ENCODE results near the gene TRABD.
"Not testable (repeated sequence)": the region's sequence is repeated elsewhere in the genome, so short reads cannot be mapped to it uniquely, and the experiment has no call there.

Gene TRABD

GRCh38 chr22:50146439-50147238 lies 39.1 kb upstream of the TRABD start:
- no peaks in the 10 kb centered on the region for H3K79me2 ChIP-seq (ENCODE audit: insufficient read depth, low read length)
- no peak overlapping the region for H3K4me3 ChIP-seq (ENCODE audit: low read length, poor library complexity, severe bottlenecking)
- H3K27me3 ChIP-seq (ENCODE audit: insufficient read depth, low read length, poor library complexity, severe bottlenecking) = no peaks in the 10 kb centered on the region
- H3F3A ChIP-seq (ENCODE audit: low read depth) = no peaks in the 10 kb centered on the region
- H3K9ac ChIP-seq (ENCODE audit: low read depth, low read length, poor library complexity, severe bottlenecking) = no peak overlapping the region
- H3K9me3 ChIP-seq (ENCODE audit: insufficient read depth, low read depth, low read length) = no peaks in the 10 kb centered on the region
- TF ChIP-seq EZH2phosphoT487 (IDR thresholded peaks at IDR 0.05; ENCODE audit: borderline replicate concordance) = no peak
- TF ChIP-seq, protein P1, sequence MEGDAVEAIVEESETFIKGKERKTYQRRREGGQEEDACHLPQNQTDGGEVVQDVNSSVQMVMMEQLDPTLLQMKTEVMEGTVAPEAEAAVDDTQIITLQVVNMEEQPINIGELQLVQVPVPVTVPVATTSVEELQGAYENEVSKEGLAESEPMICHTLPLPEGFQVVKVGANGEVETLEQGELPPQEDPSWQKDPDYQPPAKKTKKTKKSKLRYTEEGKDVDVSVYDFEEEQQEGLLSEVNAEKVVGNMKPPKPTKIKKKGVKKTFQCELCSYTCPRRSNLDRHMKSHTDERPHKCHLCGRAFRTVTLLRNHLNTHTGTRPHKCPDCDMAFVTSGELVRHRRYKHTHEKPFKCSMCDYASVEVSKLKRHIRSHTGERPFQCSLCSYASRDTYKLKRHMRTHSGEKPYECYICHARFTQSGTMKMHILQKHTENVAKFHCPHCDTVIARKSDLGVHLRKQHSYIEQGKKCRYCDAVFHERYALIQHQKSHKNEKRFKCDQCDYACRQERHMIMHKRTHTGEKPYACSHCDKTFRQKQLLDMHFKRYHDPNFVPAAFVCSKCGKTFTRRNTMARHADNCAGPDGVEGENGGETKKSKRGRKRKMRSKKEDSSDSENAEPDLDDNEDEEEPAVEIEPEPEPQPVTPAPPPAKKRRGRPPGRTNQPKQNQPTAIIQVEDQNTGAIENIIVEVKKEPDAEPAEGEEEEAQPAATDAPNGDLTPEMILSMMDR (conservative IDR thresholded peaks at IDR 0.05; ENCODE audit: low read length) = no peak
- no peak overlapping the region for H3K4me2 ChIP-seq (ENCODE audit: low read depth, low read length, poor library complexity, severe bottlenecking)
- H3K9me2 ChIP-seq (replicated peaks; ENCODE audit: low read depth, low read length) = no peaks in the 10 kb centered on the region
- no peak overlapping the region for H2AFZ ChIP-seq (ENCODE audit: low read length)
- no peaks in the 10 kb centered on the region for H3K4me1 ChIP-seq (ENCODE audit: insufficient read depth, low read length, poor library complexity, severe bottlenecking)
- no peaks in the 10 kb centered on the region for H4K20me1 ChIP-seq (ENCODE audit: insufficient read depth, low read length, poor library complexity, severe bottlenecking)
- no peaks in the 10 kb centered on the region for H3K36me3 ChIP-seq (ENCODE audit: insufficient read depth, low read length)

GRCh38 chr22:50147258-50148165 lies 38.2 kb upstream of the TRABD start:
- H3K4me3 ChIP-seq (ENCODE audit: low read length, poor library complexity, severe bottlenecking); H3K9me2 ChIP-seq (replicated peaks; ENCODE audit: low read depth, low read length); H3K36me3 ChIP-seq (ENCODE audit: insufficient read depth, low read length); H2AFZ ChIP-seq (ENCODE audit: low read length); H3K79me2 ChIP-seq (ENCODE audit: insufficient read depth, low read length); H3F3A ChIP-seq (ENCODE audit: low read depth); H3K4me2 ChIP-seq (ENCODE audit: low read depth, low read length, poor library complexity, severe bottlenecking); H3K9me3 ChIP-seq (ENCODE audit: insufficient read depth, low read depth, low read length); H3K27me3 ChIP-seq (ENCODE audit: insufficient read depth, low read length, poor library complexity, severe bottlenecking); H4K20me1 ChIP-seq (ENCODE audit: insufficient read depth, low read length, poor library complexity, severe bottlenecking); H3K9ac ChIP-seq (ENCODE audit: low read depth, low read length, poor library complexity, severe bottlenecking); H3K4me1 ChIP-seq (ENCODE audit: insufficient read depth, low read length, poor library complexity, severe bottlenecking): not testable (repeated sequence)

DNA sequence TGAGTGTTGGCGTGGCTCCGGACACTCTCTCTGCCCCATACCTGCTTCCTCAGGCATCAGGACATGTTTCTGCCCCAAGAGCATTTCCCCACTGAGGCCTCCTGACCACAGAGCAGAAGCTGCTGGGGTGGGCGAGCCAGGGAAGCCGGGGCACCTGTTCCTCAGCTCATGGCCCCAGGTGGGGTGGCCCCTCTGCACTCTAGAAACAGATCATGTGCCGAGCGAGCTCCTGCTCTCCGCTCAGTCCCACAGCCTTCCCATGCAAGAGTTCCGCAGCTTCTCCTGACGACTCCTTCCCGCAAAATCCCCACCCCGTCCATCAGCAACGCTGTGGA lies 37.6 kb upstream of the TRABD start:
- H2AFZ ChIP-seq (ENCODE audit: low read length) = no peak overlapping the region
- no peaks in the 10 kb centered on the region for H3K27me3 ChIP-seq (ENCODE audit: insufficient read depth, low read length, poor library complexity, severe bottlenecking)
- no peaks in the 10 kb centered on the region for H3K9me2 ChIP-seq (replicated peaks; ENCODE audit: low read depth, low read length)
- no peaks in the 10 kb centered on the region for H3F3A ChIP-seq (ENCODE audit: low read depth)
- H3K9me3 ChIP-seq (ENCODE audit: insufficient read depth, low read depth, low read length) = no peaks in the 10 kb centered on the region
- H3K9ac ChIP-seq (ENCODE audit: low read depth, low read length, poor library complexity, severe bottlenecking) = no peak overlapping the region
- no peaks in the 10 kb centered on the region for H3K79me2 ChIP-seq (ENCODE audit: insufficient read depth, low read length)
- TF ChIP-seq, protein P1 (conservative IDR thresholded peaks at IDR 0.05; ENCODE audit: low read length) = no peak
- TF ChIP-seq EZH2phosphoT487 (IDR thresholded peaks at IDR 0.05; ENCODE audit: borderline replicate concordance) = no peak
- H4K20me1 ChIP-seq (ENCODE audit: insufficient read depth, low read length, poor library complexity, severe bottlenecking) = no peaks in the 10 kb centered on the region
- no peak overlapping the region for H3K4me2 ChIP-seq (ENCODE audit: low read depth, low read length, poor library complexity, severe bottlenecking)
- H3K4me3 ChIP-seq (ENCODE audit: low read length, poor library complexity, severe bottlenecking) = no peak overlapping the region
- H3K4me1 ChIP-seq (ENCODE audit: insufficient read depth, low read length, poor library complexity, severe bottlenecking) = no peaks in the 10 kb centered on the region
- H3K36me3 ChIP-seq (ENCODE audit: insufficient read depth, low read length) = no peaks in the 10 kb centered on the region

Measured in Loucy (cell line).